ENCODE results near the gene OR10H5.
"Not testable (repeated sequence)": the region's sequence is repeated elsewhere in the genome, so short reads cannot be mapped to it uniquely, and the experiment has no call there.

The OR10H5 gene

GRCh38 chr19:15787611-15788155 is at the start of gene OR10H5:
OR10H5 (plus strand) TSS chr19:15787661; CDS start chr19:15794049, 6,388 bp downstream.
- no peak for DNase-seq

GRCh38 chr19:15737722-15738121 is 49.7 kb upstream of the OR10H5 start, which contains the start of gene OR10H3:
OR10H3 (plus strand) TSS chr19:15737985; CDS start chr19:15741393, 3,408 bp downstream.
- no peak for DNase-seq

GRCh38 chr19:15740785-15741184 is 46.7 kb upstream of the OR10H5 start:
- DNase-seq: no peak

DNA sequence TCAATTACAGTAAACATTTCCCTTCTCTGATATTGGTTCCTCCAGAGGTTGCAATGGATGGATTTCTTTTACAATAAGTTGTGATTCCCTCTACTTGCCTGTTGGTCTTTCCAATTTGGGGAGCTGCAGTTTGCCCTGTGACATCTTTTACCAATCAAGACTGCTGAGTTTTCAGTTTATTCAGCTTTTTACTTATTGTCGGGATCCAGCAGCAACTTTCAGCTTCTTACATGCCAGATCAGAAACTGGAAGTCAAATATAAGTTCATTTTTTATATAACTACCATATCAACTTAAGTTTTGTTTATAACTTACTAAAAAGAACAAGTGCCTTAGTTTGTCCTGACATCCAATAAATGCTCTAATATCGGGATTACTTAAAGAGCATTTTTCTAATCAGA is 39.2 kb upstream of the OR10H5 start:
- no peak for DNase-seq

DNA sequence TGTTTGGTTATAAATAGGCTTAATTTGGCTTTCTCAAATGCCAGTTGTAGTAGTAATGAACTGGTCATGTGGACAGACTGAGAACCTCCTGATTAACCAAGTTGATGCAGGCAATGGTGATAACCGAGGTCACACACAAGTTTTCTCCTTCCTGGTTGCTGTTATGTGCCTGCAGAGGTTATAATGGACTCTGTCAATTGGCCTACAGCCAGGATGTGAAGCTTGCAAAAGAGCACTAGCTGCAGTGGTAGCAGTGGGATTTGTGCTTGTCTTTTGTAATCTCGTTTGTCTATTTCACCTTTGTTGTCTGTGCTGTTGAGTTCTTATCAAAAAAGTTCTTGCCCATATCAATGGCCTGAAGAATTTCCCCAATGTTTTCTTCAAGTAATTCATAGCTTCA is 29.1 kb upstream of the OR10H5 start:
- DNase-seq: peak; percentile 13

- DNase-seq: peak; percentile 51
Measured at GRCh38 chr19:15759962-15760565, 27.4 kb upstream of the OR10H5 start.

- peak; percentile 57 for DNase-seq
Measured at GRCh38 chr19:15769586-15769985, 17.9 kb upstream of the OR10H5 start.

DNA sequence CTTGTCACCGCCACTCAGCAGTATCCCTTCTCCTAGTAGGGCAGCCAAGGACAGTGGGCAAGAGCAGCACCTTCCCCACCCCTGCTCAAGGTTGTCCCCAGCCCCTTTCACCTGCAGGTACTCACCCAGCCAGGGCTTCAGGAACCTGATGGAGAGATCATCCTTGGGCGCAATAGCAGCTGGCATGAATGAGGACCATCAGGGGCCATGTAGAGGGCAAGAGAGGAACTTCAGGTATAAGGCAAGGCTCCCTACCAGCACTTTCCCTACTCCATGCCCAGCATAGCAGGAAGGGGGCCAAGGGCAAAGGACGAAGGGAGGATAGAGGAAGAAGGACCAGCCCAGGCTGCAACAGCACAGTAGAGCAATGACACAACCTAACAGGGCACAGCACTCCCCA is 13.3 kb upstream of the OR10H5 start:
- not testable (repeated sequence) for DNase-seq

GRCh38 chr19:15775249-15775648 is 12.2 kb upstream of the OR10H5 start:
- no peak for DNase-seq

- DNase-seq: no peak
Measured at GRCh38 chr19:15776264-15776663, 11.2 kb upstream of the OR10H5 start.

GRCh38 chr19:15776991-15777970 is 10.2 kb upstream of the OR10H5 start:
- no peak for DNase-seq

GRCh38 chr19:15779756-15780476 is 7.5 kb upstream of the OR10H5 start:
- peak; percentile 25 for DNase-seq

DNA sequence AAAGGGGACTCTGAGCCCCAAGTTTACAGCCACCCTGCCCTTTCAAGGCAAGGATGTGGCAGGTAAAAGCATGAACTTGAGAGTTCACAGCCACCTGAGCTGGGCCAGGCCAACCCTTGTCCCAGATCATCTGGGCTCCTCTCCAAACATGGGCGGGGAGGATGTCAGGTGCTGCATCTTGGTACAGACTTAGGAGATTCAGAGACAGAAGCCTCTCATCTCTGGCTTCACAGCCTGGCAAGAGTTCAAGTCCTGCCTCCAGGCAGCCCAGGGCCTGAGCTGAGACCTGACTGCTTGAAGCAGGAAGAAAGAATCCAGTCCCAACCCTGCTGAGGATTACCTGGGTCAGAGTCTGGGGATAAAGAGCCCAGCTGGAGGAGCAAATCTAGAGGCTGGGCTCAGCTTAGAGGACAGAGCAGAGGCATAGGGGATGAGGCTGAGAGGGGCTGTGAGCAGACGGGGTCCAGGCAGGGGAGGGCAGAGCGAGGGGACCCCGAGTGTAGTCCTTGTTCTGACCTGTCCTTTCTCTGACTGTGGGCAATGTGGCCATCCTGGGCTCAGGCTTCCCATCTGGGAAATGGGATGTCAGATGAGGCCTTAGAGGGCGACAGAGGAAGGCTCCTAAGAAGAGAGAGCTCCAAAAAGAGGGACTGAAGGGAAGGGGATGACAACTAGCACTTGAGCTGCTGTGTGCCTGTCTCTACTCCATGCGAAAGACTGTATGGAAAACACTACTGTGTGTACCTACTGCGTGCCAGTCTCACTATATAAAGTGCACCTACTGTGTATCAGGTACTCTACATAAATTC is 6.6 kb upstream of the OR10H5 start:
- no peak for DNase-seq

- no peak for DNase-seq
Measured at GRCh38 chr19:15781661-15782060, 5.8 kb upstream of the OR10H5 start.

- DNase-seq: no peak
Measured at GRCh38 chr19:15782211-15782610, 5.2 kb upstream of the OR10H5 start.

GRCh38 chr19:15782896-15783295 is 4.6 kb upstream of the OR10H5 start:
- DNase-seq: peak; percentile 82

DNA sequence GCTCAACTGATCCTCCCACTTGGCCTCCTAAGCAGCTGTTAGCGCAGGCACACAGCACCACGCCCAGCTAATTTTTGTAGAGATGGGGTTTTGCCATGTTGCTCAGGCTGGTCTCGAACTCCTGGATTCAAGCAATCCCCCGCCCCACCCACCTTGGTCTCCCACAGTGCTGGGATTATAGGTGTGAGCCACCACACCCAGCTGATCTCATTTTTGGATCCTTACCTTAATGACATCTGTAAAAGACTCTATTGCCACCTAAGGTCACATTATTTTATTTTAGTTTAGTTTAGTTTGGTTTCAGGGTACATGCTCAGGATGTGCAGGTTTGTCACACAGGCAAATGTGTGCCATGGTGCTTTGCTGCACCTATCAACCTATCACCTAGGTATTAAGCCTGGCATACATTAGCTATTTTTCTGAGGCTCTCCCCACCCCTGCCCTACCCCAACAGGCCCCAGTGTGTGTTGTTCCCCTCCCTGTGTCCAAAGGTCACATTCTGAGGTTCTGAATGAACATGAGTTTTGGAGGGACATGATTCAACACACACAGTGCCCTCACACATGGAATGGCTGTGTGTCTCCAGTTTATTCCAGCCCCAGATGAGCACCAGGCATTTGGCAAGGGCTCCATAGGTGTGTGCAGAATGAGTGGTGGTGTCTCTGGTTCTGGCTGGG is 1.3 kb downstream of the OR10H5 start:
- no peak for DNase-seq

DNA sequence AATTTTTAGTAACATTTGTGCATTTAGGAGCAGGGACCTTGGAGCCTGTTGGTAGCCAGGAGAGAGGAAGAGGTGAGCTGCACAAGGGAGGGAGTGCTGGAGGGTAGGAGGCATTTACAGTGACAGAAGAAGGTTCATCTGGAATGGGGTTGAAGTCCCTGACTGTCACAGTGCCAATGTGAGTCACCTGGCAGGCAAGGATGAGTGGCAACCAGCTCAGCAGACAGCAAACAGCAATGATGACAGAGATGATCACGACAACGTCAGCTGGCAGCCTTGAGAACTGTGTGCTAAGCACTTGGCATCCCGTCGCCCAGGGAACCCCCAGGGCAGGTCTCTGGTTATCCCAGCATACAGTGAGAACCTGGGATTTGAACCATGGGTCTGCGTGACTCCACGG is 2.6 kb downstream of the OR10H5 start:
- DNase-seq: no peak

- not testable (repeated sequence) for DNase-seq
Measured at GRCh38 chr19:15794279-15794678, 6.8 kb downstream of the OR10H5 start.

DNA sequence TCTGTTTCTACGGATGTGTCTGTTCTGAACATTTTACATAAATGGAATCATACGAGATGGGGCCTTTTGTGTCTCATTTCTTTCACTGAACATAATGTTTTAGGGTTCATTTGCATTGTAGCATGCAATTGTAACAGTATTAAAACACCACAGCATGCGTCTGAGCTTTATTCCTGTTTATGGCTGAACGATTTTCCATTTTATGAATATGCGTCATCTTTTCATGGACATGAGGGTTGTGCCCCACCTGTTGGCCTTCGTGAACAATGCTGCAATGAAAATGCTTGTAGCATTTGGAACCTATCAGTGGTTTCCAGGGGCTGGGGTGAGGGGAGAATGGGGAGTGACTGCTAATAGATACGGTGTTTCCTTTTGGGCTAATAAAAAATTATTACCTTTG is 22.9 kb downstream of the OR10H5 start:
- DNase-seq: peak; percentile 71

- no peak for DNase-seq
Measured at GRCh38 chr19:15811476-15811875, 24.0 kb downstream of the OR10H5 start.

All from hematopoietic multipotent progenitor cell treated with erythropoietin and hydrocortisone succinate and interleukin-3 and kit ligand, for 4 days (in vitro differentiated cells).